KG1 (cell line): Measurements from ENCODE around the gene MCF2L2.

Source experiments
- DNase-seq: peaks from one replicate; lab custom pipeline; 2025; lab: John Stamatoyannopoulos, UW

The MCF2L2 gene

DNA sequence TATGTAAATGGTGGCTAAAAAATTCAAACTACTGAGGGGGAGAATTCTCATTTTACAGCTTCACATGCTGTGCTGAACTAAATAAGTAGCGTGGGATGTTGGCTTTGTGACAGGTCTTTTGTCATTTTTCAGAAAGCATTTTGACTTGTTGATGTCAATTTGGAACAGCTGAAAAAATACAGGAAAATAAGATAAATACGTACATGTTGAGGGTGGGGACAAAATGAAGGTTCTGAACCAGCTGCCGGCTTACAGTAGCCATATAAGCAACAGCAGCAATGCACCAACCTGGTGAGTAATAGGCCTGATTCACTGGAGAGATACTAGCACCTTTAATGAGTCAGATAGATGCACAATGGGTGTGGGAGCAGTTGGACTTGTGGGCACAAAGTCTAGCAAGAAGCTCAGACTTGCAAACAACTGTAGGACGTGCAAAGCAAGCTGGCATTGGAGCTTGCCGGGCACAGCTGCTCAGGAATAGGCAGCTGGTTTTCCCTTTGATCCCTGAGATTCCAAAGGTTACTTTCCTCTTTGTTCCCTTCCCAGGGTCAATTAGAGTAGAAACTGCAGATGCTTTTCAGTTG lies 162.5 kb downstream of the MCF2L2 start:
- DNase-seq, result no peak

DNA sequence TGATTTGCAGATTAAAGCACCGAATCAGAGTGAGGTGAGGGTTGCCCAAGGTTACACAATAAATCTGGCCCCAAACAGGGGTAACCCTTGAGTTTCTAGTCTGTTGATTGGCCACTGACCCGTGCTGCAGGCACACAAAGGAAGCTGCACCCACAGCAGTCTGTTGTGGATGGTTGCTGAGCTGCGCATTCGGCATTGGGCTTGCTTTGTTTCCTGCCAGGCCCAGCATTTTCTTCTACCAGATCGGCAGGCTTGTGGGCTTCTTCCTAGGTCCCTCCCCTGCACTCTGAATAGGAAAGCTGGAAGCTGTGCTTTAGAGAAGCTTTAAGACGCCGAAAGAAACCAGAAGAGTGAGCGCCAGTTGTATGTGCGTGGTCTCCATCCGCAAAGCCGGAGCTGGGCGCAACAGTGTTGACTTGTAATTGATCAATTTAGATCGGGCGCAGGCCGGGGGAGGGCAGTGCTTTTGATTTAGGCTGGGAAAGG lies 163.2 kb downstream of the MCF2L2 start:
- no peak for DNase-seq

DNA sequence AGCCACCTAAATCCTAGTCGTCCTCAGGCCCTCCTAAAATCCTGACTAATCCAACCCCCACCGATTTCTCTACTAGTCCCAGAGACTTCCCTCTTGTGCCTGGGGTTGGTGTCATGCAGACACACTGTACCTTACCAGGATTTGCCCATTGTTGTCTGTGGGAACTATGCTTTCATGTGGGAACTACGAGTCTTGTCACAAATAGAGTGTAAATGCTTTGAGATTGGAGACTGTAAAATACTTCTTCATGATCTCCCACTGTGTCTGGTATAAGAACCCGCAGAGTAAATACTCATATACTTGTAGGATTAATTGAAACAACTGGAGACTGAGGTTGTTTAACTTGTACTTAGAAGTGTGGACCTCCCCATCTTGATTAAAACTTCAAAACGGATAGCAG lies 164.2 kb downstream of the MCF2L2 start:
- DNase-seq, result no peak

DNA sequence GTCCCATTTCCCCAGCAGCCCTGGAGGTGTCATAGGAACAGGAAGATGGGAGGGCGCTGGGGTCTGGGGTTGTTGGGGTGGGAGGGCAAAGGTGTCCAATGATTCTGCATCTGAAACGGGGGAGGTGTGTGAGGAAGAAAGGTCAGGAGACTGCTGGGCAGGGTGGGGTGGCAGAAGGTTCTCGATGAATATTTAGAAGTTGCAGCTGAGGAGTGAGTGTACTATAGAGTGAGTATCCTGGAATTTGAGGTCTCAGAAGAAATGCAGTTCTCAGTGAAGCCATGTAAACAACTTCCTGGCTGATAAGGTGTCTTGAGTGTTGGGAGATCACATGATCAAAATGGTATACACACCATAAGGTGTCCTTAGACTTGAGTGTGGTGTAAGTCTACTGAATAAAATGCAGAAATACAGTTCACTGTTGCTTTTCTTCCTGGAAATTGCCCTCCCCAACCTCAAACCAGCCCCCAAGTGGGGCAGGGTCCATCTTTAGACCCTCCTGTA lies 165.5 kb downstream of the MCF2L2 start:
- no peak for DNase-seq

GRCh38 chr3:183261151-183261724 lies 167.2 kb downstream of the MCF2L2 start:
- no peak for DNase-seq

DNA sequence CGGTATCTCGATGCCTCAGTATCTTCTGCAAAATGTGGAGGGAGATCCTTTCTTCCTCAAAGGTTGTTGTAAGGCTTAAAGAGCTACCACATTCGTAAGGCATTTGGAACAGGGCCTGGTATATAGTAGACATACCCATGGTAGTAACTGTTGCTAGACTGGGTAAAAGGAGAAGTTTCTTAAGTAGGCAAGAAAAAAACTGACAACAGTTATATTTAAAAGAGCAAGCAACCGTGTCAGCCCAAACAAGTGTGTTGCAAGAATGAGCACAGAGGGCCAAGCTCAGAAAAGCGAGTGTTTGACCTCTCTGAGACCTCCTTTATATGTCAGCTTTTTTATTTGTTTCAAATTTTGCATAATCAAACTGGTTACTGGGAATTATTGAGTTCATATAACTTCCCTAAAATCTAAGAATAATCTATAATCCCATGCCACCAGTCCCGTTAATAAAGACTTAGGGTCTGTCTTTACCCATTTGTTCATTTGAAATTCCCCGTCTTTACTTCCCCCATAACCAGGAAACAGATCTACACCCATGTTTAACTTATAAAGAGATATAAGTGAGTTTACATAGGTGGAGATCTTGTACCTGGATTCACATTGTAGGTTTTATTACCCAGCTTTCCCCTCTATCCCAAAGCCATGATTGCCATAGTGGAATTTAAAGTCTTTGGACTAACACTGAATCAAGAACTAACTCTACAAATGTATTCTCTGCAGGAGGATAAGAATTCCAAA lies 168.1 kb downstream of the MCF2L2 start:
- peak; percentile 13 for DNase-seq

DNA sequence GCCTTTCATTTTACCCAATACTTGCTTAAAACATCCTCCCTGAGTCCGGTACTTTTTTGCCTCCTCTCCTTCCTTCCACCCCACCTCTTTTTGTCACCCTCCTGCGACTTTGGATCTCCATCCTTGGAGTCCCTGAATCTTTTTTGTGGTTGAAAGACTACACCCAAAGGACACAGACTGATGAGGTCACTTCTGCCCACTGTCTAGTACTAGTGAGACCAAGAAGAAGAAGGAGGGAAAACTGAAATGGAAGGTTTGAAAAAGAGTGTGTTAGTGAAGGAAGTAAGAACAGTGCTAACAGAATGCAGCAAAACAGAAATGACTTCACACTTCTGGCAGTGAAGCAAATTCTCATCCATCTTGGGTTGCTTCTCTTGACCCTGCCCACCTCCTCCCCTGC lies 168.8 kb downstream of the MCF2L2 start:
- no peak for DNase-seq

- no peak for DNase-seq
Measured at GRCh38 chr3:183259087-183259486, 169.3 kb downstream of the MCF2L2 start.

- no peak for DNase-seq
Measured at GRCh38 chr3:183255348-183255730, 173.1 kb downstream of the MCF2L2 start.

GRCh38 chr3:183254487-183255347 lies 173.7 kb downstream of the MCF2L2 start:
- peak; percentile 12 for DNase-seq

DNA sequence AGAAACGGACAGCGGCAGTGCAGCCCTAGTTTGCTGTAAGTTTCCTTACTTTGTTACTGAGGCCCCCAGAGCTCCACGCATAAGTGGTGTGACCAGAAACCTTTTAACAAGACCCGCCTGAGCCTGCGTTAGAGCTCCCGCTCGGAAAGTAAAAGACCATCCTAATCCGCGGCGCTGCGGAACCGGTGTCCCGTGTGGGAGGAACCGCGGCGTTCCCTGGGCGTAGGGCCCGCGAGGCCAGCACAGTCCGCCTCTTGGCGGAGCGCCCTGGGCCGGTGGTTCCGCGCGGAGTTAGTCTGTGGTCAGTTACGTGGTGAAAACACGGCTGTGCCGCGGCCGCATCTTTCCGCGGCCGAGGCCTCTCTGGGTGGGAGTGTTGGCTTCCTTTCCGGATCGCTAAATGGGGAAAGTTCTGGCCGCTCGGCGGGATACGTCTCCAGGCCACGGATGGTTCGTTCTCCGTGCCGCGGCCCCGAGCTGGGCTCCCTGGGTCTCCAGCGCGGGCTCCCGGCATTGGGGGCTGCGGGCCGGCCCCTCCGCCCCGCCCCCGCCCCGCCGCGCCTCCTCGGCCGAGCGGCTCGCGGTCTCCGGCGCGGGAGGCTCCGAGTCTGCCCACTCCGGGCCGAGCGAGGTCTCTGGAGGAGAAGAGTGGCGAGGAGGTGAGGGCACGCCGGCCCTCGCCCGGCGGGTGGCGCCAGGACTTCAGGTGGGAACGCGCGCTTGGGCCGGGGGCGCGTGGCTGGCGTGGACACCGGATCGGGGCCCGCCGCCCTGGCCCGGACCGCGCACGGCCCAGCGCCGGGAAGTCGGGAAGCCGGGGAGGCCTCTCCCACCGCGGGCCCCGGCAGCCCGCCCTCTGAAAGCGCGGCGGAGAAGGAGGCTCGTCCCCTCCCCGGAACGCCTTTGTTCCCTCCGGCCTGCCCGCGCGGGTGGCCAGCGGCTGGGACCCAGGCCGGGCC lies 174.6 kb downstream of the MCF2L2 start:
- peak; percentile 51 for DNase-seq

- peak; percentile 51 for DNase-seq
Measured at GRCh38 chr3:183252973-183253527, 175.4 kb downstream of the MCF2L2 start, which contains the start of gene B3GNT5. Gene B3GNT5, plus strand, starts transcription at chr3:183253253. Its CDS starts 16,546 bp downstream, at chr3:183269799.

- no peak for DNase-seq
Measured at GRCh38 chr3:183252118-183252782, 176.2 kb downstream of the MCF2L2 start.

DNA sequence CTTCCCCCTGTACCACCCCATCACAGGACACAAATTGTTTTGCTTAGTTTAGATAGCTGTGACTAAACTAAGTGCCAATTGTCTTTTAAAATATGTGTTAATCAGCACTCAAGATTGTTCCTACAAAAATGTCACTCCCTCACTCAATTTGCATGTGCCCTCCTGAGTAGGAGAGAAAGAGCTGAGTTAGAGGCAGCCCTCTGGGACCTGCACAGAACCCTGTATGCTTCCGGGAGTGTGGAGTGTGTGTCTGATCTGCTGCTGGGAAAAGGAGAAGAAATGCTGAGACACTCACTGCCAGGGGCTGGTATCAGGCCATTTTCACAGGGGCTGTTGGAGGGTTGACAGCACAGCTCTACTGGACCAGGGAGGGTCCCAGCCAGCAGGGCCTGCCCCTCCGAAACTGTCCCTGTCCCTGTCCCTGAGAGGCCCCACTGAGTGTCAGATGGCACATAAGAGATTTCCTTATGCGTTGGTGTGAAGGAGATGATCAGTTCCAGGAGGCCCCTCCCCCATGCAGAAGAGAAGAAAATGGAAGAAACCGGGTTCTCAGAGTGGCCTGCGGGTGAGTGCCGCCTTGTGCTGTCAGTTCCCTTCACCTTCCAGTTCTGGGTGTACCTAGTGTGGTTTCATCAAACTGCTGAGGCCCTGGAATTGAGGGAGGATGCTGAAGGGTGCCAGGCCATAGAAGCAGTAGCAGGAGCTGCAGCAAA lies 179.3 kb downstream of the MCF2L2 start:
- DNase-seq, result no peak

DNA sequence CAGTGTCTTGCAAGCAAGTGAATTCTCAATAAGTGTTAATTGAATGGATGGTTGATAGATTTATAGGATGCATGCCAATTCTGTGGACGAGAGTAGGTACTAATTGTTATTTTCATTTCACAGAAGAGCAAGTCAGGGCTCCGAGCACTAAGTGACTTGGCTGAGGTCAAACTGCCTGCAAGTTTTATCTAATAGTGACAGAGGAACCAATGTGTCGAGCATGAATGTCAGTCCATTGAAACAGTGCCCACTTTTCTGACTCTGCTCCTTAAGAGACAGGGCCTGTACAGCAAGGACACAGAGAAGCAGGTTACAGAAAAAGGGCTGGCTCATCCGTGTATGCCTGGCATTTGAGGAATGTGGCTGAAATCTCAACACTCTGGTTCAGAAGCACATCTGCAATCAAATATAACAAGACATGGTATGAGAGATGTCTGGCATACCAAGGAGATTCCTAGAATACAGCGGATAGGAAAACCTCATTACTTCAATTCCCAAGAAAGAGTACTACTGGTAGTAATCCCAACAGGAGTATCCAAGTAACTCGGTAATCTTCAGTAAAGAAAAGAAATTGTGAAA lies 181.3 kb downstream of the MCF2L2 start:
- DNase-seq, result no peak

DNA sequence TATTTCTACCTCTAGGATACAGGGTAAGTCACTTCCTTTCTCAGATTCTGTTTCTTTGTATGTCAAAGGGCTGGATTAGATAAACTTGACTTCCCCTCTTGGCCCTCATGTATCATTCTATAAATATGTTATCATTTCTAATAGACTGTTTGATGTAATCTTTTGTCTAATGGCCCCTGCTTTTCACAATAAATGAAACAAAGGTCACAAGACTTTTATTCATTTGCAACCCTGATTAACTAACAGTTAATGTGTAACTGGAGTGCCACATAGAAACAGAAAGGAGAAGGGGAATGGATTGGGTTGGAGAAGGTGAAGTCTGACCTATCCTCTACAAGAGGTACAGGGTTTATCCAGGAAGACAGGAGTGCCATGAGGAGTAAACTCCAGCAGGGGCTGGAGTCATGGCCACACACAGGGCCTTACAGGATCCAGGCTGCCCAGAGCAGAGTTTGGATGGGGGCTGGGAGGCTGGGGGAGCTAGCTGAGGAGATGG lies 183.4 kb downstream of the MCF2L2 start:
- no peak for DNase-seq

GRCh38 chr3:183244219-183244618 lies 184.2 kb downstream of the MCF2L2 start:
- peak; percentile 23 for DNase-seq

GRCh38 chr3:183242431-183242830 lies 186.0 kb downstream of the MCF2L2 start:
- DNase-seq, result no peak

GRCh38 chr3:183239046-183239445 lies 189.4 kb downstream of the MCF2L2 start:
- no peak for DNase-seq
